GM21423 (cell line): ENCODE measurements around the gene CSNK2A3.
"Not testable (repeated sequence)": the region's sequence is repeated elsewhere in the genome, so short reads cannot be mapped to it uniquely, and the experiment has no call there.

Source experiments
- ATAC-seq: cut with Tn5 transposase; IDR thresholded peaks from one replicate; pipeline ENCODE4 v1.9.1; 2021; ENCODE audit warnings: mild to moderate bottlenecking, moderate library complexity; ENCODE audit not compliant: unreplicated experiment

CSNK2A3 gene

DNA sequence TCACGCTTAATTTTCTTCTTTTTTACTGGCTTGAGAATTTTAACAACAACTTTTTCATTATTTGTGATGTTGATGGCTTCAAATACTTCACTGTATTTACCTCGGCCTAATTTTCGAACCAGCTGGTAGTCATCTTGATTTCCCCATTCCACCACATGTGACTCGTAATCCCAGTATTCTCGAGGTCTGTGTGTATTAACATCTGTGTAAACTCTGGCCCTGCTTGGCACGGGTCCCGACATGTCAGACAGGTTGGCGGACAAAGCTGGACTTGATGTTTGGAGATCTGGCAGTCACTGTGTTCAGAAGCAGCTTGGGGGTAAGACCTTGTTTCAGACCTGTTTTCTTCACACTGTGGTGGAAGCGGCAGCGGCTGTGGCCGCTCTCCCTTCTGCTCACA lies at the start of gene CSNK2A3:
Gene CSNK2A3, minus strand, starts transcription at position 373 of the 400 bp plus-strand sequence. Its CDS starts 131 bp downstream, at position 242.
- not testable (repeated sequence) for ATAC-seq

DNA sequence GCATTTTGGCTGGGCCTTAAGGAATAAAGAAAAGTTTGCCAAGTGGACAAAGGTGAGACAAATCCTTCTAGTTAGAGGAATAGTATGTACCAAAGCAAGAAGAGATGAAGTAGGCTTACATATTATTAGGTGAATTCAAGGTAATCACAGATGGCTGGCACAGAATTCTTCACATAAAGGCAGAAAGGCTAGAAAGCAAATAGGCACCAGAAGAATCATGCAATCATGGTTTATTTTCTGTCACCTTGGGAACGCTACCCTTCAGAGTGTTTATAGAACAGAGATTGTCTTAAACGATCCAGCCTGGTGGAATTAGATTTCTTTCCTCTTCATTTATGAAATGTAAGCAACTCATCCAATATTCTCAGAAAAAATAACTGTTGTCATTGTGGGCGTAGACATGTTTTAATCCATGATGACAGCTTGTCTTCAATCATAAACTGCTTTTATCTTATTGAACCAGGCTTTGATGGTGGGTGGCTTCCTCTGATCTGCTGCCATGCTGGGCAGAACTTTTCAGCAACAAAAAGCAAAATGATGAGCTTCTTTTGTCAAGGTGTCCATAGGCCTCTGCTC lies 49.0 kb upstream of the CSNK2A3 start:
- ATAC-seq = no peak

DNA sequence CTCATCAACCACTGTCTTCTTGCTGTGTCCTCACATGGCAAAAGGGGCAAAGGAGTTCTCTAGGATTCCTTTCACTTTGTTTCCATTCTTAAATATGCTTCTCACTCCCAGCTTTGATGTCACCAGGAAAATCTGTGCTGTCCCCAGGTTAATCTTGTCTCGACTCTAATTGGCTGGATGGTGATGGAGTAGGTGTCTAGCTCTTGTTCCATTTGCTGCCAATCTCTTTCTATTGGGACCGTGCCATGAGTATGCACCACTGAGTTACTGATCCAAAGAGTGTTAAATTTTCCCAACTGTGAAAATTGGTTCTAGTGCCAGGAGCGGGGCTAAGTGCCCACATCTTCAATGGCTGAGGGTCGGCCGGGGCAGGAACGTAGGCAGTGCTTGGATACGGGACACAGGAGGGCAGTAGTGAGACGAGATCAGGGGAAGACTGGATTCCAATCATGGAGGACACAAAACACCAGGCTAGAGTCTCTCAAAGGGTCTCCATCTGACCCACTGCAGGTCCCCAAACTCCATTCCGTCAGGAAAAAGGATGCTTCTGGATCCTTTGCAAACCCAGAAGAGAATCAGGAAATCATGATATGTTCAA lies 47.7 kb upstream of the CSNK2A3 start:
- no peak for ATAC-seq

DNA sequence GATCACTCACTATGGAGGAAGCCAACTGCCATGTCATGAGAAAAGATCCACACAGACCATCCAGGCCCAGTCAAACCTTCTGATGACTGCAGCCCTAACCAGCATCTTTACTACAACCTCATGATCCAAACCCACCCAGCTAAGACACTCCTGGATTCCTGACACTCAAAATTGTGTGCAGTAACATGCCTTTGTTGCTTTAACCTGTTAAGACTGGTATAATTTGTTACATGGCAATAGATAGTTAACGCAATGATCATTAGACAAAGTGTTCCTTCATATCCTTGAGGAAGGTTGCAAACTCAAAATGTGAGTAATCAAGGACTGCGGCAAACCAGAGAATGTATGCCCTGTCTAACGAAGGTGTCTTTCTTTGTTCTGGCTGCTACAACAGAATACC lies 47.1 kb upstream of the CSNK2A3 start:
- ATAC-seq = no peak

- no peak for ATAC-seq
These were observed 44.7 kb upstream of the CSNK2A3 start for GRCh38 chr11:11397781-11398180.

GRCh38 chr11:11397036-11397415 lies 44.0 kb upstream of the CSNK2A3 start:
- no peak for ATAC-seq

GRCh38 chr11:11396301-11397035 lies 43.4 kb upstream of the CSNK2A3 start:
- no peak for ATAC-seq

DNA sequence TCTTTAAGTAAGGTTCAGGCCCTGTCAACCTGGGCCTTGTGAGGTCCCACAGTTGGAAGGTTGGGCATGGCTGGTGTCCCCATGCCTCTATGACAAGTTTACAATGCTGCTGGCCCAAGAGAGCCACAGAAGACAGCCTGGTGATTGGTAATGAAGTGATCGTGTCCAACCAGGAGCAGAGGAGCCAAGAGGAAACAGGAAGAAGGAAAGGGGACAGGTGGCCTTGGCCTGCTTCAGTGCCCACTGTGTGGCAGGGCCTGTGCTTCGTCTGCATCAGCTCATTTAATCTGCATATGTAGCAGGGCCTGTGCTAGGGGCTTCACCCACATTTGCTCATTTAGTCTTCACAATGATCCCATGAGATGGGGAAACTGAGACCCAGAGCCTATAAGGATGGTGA lies 42.1 kb upstream of the CSNK2A3 start:
- no peak for ATAC-seq

DNA sequence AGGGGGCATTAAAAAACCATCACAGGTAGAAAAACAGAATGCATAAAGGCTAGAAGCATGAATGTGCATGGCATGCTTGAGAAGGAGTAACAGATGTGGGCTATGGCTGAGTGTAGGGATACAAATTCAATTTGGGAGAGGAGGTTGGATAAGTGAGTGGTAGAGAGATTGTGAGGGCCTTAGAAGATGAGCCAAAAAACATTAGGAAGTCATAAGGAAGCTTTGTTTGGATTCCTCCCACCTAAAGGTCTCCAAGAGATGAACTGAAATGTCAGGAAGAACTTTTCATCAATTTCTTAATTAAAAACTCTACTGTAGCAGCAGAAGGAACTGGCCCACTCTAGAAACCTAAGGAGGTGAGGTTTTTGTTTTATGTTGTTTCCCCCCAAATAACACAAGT lies 41.2 kb upstream of the CSNK2A3 start:
- ATAC-seq = no peak

- ATAC-seq = no peak
These were observed 38.9 kb upstream of the CSNK2A3 start for GRCh38 chr11:11391796-11392463.

GRCh38 chr11:11391169-11391568 lies 38.1 kb upstream of the CSNK2A3 start:
- no peak for ATAC-seq

GRCh38 chr11:11390068-11390771 lies 37.2 kb upstream of the CSNK2A3 start:
- ATAC-seq = no peak

GRCh38 chr11:11389238-11389637 lies 36.2 kb upstream of the CSNK2A3 start:
- ATAC-seq = no peak

- ATAC-seq = no peak
These were observed 34.7 kb upstream of the CSNK2A3 start for GRCh38 chr11:11387622-11388305.

GRCh38 chr11:11387207-11387606 lies 34.2 kb upstream of the CSNK2A3 start:
- no peak for ATAC-seq

- no peak for ATAC-seq
These were observed 31.8 kb upstream of the CSNK2A3 start for GRCh38 chr11:11384829-11385228.

GRCh38 chr11:11383995-11384394 lies 30.9 kb upstream of the CSNK2A3 start:
- no peak for ATAC-seq

DNA sequence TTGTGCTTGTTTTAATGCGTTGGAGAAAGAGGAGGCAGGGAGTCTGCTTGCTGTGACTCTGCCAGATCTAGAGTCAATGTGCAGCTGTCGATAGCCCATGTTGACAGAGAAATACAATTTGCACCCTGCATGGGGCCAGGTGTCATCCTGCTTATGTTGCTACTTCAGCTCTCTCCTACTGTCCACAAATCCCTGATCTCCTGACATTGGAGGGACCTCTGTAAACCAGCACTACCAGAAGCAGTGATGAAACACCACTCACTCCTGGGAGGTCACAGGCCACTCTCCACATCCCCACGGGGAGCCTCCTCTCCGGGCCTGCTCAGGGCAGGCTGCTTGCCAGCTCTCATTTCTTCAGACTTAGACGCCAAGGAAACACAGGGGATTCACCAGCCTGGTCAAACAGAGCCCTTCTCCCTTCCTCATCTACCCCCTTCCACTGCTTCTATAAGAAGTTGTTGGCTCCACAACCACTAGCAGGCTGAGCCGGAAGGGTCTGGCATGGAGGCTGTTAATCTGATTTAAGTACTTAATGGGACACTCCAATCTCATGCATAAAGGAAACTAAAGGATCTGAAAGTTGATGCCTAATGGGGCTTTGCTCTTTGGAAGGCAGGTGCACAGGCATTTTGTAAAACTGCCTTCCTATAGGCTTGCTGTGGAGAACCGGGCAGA lies 29.9 kb upstream of the CSNK2A3 start:
- no peak for ATAC-seq

- ATAC-seq = no peak
These were observed 28.5 kb upstream of the CSNK2A3 start for GRCh38 chr11:11381471-11382105.

GRCh38 chr11:11380883-11381282 lies 27.8 kb upstream of the CSNK2A3 start:
- ATAC-seq = no peak
